SU-DHL-6 (cell line): ENCODE results near the gene PPP1CA.
"Not testable (repeated sequence)": the region's sequence is repeated elsewhere in the genome, so short reads cannot be mapped to it uniquely, and the experiment has no call there.

Source experiments
- H2AFZ ChIP-seq: fragments of 200-600 bp; sonication (generic); 2 replicates; pipeline ENCODE4 v1.6.1; 2014; ENCODE audit warnings: low read depth, mild to moderate bottlenecking, moderate library complexity, mixed read lengths, antibody characterized with exemption, low read length; ENCODE audit not compliant: severe bottlenecking
- H3F3A ChIP-seq: fragments of 200-600 bp; shearing (Covaris generic); 2 replicates; pipeline ENCODE4 v1.6.0; 2016; ENCODE audit warnings: antibody characterized with exemption, mild to moderate bottlenecking; ENCODE audit not compliant: insufficient read depth
- H3K27ac ChIP-seq: fragments of 200-600 bp; sonication (generic); 2 replicates; pipeline ENCODE4 v1.5.1; 2016; ENCODE audit warnings: low read depth, mild to moderate bottlenecking, low read length, moderate library complexity, mixed read lengths
- H3K27me3 ChIP-seq: fragments of 200-600 bp; sonication (generic), shearing (Covaris generic); 2 replicates; pipeline ENCODE4 v1.6.0; 2014; ENCODE audit warnings: mild to moderate bottlenecking, low read length
- H3K36me3 ChIP-seq: fragments of 200-600 bp; sonication (generic); 2 replicates; pipeline ENCODE4 v1.6.1; 2014; ENCODE audit warnings: mild to moderate bottlenecking, low read length, mixed read lengths
- H3K4me2 ChIP-seq: fragments of 300-600, 200-600 bp; shearing (Covaris generic), sonication (generic); 2 replicates; pipeline ENCODE4 v1.6.0; 2014; ENCODE audit warnings: low read length, low read depth, mild to moderate bottlenecking; ENCODE audit not compliant: poor library complexity, severe bottlenecking
- H3K4me3 ChIP-seq: fragments of 200-600 bp; sonication (generic); 2 replicates; pipeline ENCODE4 v1.5.1; 2014; ENCODE audit warnings: antibody characterized with exemption, low read length, mild to moderate bottlenecking, mixed read lengths; ENCODE audit not compliant: insufficient read depth, poor library complexity, severe bottlenecking
- H3K79me2 ChIP-seq: fragments of 200-600 bp; sonication (generic); 2 replicates; pipeline ENCODE4 v1.6.1; 2014; ENCODE audit warnings: mild to moderate bottlenecking, low read length, moderate library complexity; ENCODE audit not compliant: insufficient read depth
- H3K9ac ChIP-seq: fragments of 200-600 bp; sonication (generic); 2 replicates; pipeline ENCODE4 v1.7.0; 2014; ENCODE audit warnings: mild to moderate bottlenecking, low read length
- H3K9me2 ChIP-seq: fragments of 200-600 bp; sonication (generic); replicated peaks from 2 replicates; pipeline ENCODE4 v1.6.1; 2014; ENCODE audit warnings: low read length; ENCODE audit not compliant: insufficient read depth
- H3K9me3 ChIP-seq: fragments of 200-600 bp; sonication (generic); 2 replicates; pipeline ENCODE4 v1.6.1; 2014; ENCODE audit warnings: low read length, mixed read lengths; ENCODE audit not compliant: insufficient read depth
- H4K20me1 ChIP-seq: fragments of 200-600 bp; sonication (generic); 2 replicates; pipeline ENCODE4 v1.6.1; 2014; ENCODE audit warnings: low read depth, mild to moderate bottlenecking, antibody characterized with exemption, low read length, moderate library complexity, mixed read lengths
- CTCF ChIP-seq: fragments of 200-600 bp; sonication (generic); IDR thresholded peaks from one replicate; pipeline ENCODE4 v1.5.1; 2017; ENCODE audit warnings: antibody characterized with exemption, mild to moderate bottlenecking, low read length, moderate library complexity; ENCODE audit not compliant: insufficient read depth, poor library complexity, severe bottlenecking
- EZH2phosphoT487 ChIP-seq: fragments of 200-600 bp; sonication (generic), shearing (Covaris generic); conservative IDR thresholded peaks from 2 replicates; pipeline ENCODE4 v1.6.1; 2018; ENCODE audit warnings: mild to moderate bottlenecking, antibody characterized with exemption, low read length, moderate library complexity, mixed read lengths

PPP1CA gene

GRCh38 chr11:67429038-67429668 is 27.5 kb upstream of the PPP1CA start:
- H3K4me3 ChIP-seq, result peak overlapping the region; percentile 92
- no peaks in the 10 kb centered on the region for H3K27me3 ChIP-seq
- peak overlapping the region; percentile 24; the same call in 1 of the 2 replicates for H3K27ac ChIP-seq
- no peaks in the 10 kb centered on the region for H3K36me3 ChIP-seq
- H3K9me2 ChIP-seq, result no peaks in the 10 kb centered on the region
- peak overlapping the region; percentile 90 for H3K4me2 ChIP-seq
- H3K79me2 ChIP-seq, result peaks cover 13% of the 10 kb centered on the region
- no peaks in the 10 kb centered on the region for H3K9me3 ChIP-seq
- peak overlapping the region; percentile 92 for H3K9ac ChIP-seq
- H2AFZ ChIP-seq, result no peak overlapping the region
- peaks cover 11% of the 10 kb centered on the region; the same call in 1 of the 2 replicates for H3F3A ChIP-seq
- no peaks in the 10 kb centered on the region for H4K20me1 ChIP-seq
- TF ChIP-seq EZH2phosphoT487, result no peak
- TF ChIP-seq CTCF, result no peak

GRCh38 chr11:67428052-67429001 is 26.7 kb upstream of the PPP1CA start, which contains the start of gene RPS6KB2:
RPS6KB2 (plus strand) TSS chr11:67428494; CDS start chr11:67428546, 52 bp downstream.
- H3K79me2 ChIP-seq, result peaks cover 13% of the 10 kb centered on the region
- H3K9me3 ChIP-seq, result no peaks in the 10 kb centered on the region
- peak within 1 kb of the TSS; percentile 92 for H3K4me3 ChIP-seq

GRCh38 chr11:67427364-67427859 is 25.8 kb upstream of the PPP1CA start:
- H3K27me3 ChIP-seq, H3K9me3 ChIP-seq, H3F3A ChIP-seq, H3K36me3 ChIP-seq, H4K20me1 ChIP-seq, H3K9me2 ChIP-seq: not testable (repeated sequence)
- peaks cover 13% of the 10 kb centered on the region for H3K79me2 ChIP-seq
- peak overlapping the region; percentile 90 for H3K4me2 ChIP-seq
- peak overlapping the region; percentile 46 for H3K27ac ChIP-seq
- peak overlapping the region; percentile 72 for H2AFZ ChIP-seq
- peak overlapping the region; percentile 92 for H3K4me3 ChIP-seq
- peak overlapping the region; percentile 92 for H3K9ac ChIP-seq

More at GRCh38 chr11:67428052-67429001, 26.7 kb upstream of the PPP1CA start, which contains the start of gene RPS6KB2:
- H3K9me2 ChIP-seq, result no peaks in the 10 kb centered on the region
- no peaks in the 10 kb centered on the region for H4K20me1 ChIP-seq
- peaks cover 3% of the 10 kb centered on the region; the same call in 1 of the 2 replicates for H3F3A ChIP-seq
- H3K27me3 ChIP-seq, result no peaks in the 10 kb centered on the region
- peak within 1 kb of the TSS; percentile 46 for H3K27ac ChIP-seq
- peak within 1 kb of the TSS; percentile 90 for H3K4me2 ChIP-seq
- no peaks in the 10 kb centered on the region for H3K36me3 ChIP-seq
- H3K9ac ChIP-seq, result peak within 1 kb of the TSS; percentile 92
- peak within 1 kb of the TSS; percentile 72 for H2AFZ ChIP-seq
- TF ChIP-seq EZH2phosphoT487, result no peak
- TF ChIP-seq CTCF, result no peak
